Measurements from ENCODE around the gene OSBPL2.

Gene OSBPL2

DNA sequence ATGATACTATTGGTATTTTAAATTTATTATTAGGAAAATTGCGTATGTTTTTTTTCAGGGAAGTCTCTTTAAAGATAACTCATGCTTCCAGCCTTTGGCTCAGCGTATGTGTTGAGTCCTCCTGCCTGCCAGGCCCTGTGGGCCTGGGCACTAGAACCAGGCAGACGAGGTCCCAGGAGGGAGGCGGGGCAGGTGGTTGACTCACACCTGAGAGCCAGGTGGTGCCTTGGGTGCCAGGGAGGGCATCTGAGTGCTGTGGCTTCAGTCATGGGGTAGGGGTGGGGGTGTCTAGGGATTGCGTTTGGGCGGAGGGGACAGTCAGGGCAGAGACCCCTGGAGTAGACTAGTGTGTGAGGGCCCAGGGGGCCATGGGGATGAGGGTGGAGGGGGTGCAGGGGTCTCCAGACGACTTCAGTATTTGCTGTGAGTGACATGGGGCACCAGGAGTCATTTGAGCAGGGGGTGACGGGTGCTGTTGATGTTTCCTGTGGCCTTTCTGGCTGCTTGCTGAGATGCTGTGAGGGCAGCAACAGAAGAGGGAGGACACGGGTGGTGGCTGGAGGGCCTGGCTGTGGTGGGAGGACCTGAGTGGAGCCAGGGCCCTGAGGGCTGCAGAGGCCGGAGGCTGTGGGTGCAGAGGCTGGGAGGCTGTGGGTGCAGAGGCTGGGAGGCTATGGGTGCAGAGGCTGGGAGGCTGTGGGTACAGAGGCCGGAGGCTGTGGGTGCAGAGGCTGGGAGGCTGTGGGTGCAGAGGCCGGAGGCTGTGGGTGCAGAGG lies 49.6 kb downstream of the OSBPL2 start:
- Histone ChIP-seq H3K4me3 (ENCODE audit: low read depth in 1 of 2, low read length in 2 of 2) (no peak overlapping the region), H3K79me2 (ENCODE audit: insufficient read depth, low read length) (no peaks in the 10 kb centered on the region), H2AFZ (ENCODE audit: low read depth, low read length) (no peak overlapping the region), H3K27ac (ENCODE audit: low read length) (no peak overlapping the region), H3K36me3 (ENCODE audit: insufficient read depth, low read length) (peaks cover 60% of the 10 kb centered on the region), H3K4me1 (ENCODE audit: insufficient read depth, low read length) (no peaks in the 10 kb centered on the region), H3K27me3 (ENCODE audit: insufficient read depth, low read length, poor library complexity) (no peaks in the 10 kb centered on the region), H4K20me1 (ENCODE audit: insufficient read depth, low read length) (no peaks in the 10 kb centered on the region), H3K9ac (ENCODE audit: low read depth, low read length) (no peak overlapping the region), H3K9me3 (ENCODE audit: insufficient read depth, low read length, severe bottlenecking) (no peaks in the 10 kb centered on the region), H3K4me2 (ENCODE audit: insufficient read depth, low read length) (no peak overlapping the region)
- TF ChIP-seq EZH2 (IDR thresholded peaks at IDR 0.05; ENCODE audit: borderline replicate concordance, low read depth, low read length, severe bottlenecking): no peak
- TF ChIP-seq, protein P1, sequence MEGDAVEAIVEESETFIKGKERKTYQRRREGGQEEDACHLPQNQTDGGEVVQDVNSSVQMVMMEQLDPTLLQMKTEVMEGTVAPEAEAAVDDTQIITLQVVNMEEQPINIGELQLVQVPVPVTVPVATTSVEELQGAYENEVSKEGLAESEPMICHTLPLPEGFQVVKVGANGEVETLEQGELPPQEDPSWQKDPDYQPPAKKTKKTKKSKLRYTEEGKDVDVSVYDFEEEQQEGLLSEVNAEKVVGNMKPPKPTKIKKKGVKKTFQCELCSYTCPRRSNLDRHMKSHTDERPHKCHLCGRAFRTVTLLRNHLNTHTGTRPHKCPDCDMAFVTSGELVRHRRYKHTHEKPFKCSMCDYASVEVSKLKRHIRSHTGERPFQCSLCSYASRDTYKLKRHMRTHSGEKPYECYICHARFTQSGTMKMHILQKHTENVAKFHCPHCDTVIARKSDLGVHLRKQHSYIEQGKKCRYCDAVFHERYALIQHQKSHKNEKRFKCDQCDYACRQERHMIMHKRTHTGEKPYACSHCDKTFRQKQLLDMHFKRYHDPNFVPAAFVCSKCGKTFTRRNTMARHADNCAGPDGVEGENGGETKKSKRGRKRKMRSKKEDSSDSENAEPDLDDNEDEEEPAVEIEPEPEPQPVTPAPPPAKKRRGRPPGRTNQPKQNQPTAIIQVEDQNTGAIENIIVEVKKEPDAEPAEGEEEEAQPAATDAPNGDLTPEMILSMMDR (IDR thresholded peaks at IDR 0.05; ENCODE audit: borderline replicate concordance, extremely low read depth, low read length, poor library complexity, severe bottlenecking): no peak
- DNase-seq: no peak
- no peak for ATAC-seq (ENCODE audit: insufficient read depth, low read depth)

DNA sequence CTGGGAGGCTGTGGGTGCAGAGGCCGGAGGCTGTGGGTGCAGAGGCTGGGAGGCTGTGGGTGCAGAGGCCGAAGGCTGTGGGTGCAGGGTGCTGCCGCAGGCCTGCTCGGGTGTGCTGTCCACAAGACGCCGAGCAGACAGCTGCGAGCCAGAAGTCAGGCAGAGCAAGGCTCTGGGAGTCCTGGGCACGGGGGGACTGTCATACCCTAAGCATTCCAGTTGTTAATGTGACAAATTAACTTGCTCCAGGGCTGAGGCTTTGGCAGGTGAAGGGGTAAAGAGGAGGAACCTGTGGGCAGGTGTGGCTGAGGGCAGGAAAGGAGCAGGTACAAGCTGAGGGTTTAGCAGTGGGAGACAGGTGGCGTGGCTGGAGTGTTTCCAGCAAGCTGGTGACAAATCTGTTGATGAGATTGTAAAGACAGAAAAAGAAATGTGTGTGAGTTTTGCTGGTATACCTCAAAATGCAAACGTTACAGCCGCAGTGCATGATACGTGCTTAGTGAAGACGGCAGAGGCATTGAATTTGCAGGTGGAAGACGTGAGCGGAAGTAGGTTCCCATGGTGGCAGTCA lies 50.3 kb downstream of the OSBPL2 start:
- H3K79me2 ChIP-seq (ENCODE audit: insufficient read depth, low read length): no peaks in the 10 kb centered on the region
- H3K36me3 ChIP-seq (ENCODE audit: insufficient read depth, low read length): peaks cover 59% of the 10 kb centered on the region
- TF ChIP-seq EZH2 (IDR thresholded peaks at IDR 0.05; ENCODE audit: borderline replicate concordance, low read depth, low read length, severe bottlenecking): no peak
- TF ChIP-seq, protein P1 (IDR thresholded peaks at IDR 0.05; ENCODE audit: borderline replicate concordance, extremely low read depth, low read length, poor library complexity, severe bottlenecking): no peak
- H3K4me1 ChIP-seq (ENCODE audit: insufficient read depth, low read length): no peaks in the 10 kb centered on the region
- no peak overlapping the region for H3K4me3 ChIP-seq (ENCODE audit: low read depth in 1 of 2, low read length in 2 of 2)
- no peaks in the 10 kb centered on the region for H4K20me1 ChIP-seq (ENCODE audit: insufficient read depth, low read length)
- H3K27ac ChIP-seq (ENCODE audit: low read length): no peak overlapping the region
- H2AFZ ChIP-seq (ENCODE audit: low read depth, low read length): no peak overlapping the region
- H3K9ac ChIP-seq (ENCODE audit: low read depth, low read length): no peak overlapping the region
- no peak for DNase-seq
- no peak overlapping the region for H3K4me2 ChIP-seq (ENCODE audit: insufficient read depth, low read length)
- no peaks in the 10 kb centered on the region for H3K9me3 ChIP-seq (ENCODE audit: insufficient read depth, low read length, severe bottlenecking)
- H3K27me3 ChIP-seq (ENCODE audit: insufficient read depth, low read length, poor library complexity): no peaks in the 10 kb centered on the region
- ATAC-seq (ENCODE audit: insufficient read depth, low read depth): no peak

DNA sequence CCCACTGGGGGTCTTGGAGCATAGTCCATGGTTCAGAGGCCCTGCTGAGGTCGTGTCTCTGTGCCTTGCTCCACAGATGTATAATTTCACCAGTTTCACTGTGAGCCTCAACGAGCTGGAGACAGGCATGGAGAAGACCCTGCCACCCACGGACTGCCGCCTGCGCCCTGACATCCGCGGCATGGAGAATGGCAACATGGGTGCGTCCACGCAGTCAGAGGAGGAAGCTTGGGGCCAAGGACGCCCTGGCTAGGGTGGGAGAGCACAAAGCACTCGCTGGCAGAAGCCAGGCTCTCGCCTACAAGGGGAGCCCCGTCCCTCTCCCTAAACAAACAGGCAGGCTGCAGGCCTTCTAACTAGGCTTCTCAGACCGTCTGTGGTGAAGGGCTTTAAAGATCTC lies 50.8 kb downstream of the OSBPL2 start:
- no peaks in the 10 kb centered on the region for H3K9me3 ChIP-seq (ENCODE audit: insufficient read depth, low read length, severe bottlenecking)
- ATAC-seq (ENCODE audit: insufficient read depth, low read depth): no peak
- H2AFZ ChIP-seq (ENCODE audit: low read depth, low read length): no peak overlapping the region
- no peak overlapping the region for H3K4me3 ChIP-seq (ENCODE audit: low read depth in 1 of 2, low read length in 2 of 2)
- H3K9ac ChIP-seq (ENCODE audit: low read depth, low read length): no peak overlapping the region
- H3K4me1 ChIP-seq (ENCODE audit: insufficient read depth, low read length): no peaks in the 10 kb centered on the region
- no peaks in the 10 kb centered on the region for H3K27me3 ChIP-seq (ENCODE audit: insufficient read depth, low read length, poor library complexity)
- DNase-seq: no peak
- TF ChIP-seq EZH2 (IDR thresholded peaks at IDR 0.05; ENCODE audit: borderline replicate concordance, low read depth, low read length, severe bottlenecking): no peak
- TF ChIP-seq, protein P1 (IDR thresholded peaks at IDR 0.05; ENCODE audit: borderline replicate concordance, extremely low read depth, low read length, poor library complexity, severe bottlenecking): no peak
- H4K20me1 ChIP-seq (ENCODE audit: insufficient read depth, low read length): no peaks in the 10 kb centered on the region
- H3K36me3 ChIP-seq (ENCODE audit: insufficient read depth, low read length): peaks cover 60% of the 10 kb centered on the region
- no peak overlapping the region for H3K4me2 ChIP-seq (ENCODE audit: insufficient read depth, low read length)
- H3K27ac ChIP-seq (ENCODE audit: low read length): no peak overlapping the region
- H3K79me2 ChIP-seq (ENCODE audit: insufficient read depth, low read length): no peaks in the 10 kb centered on the region

Data from DND-41 (cell line).